Central memory CD8-positive, alpha-beta T cell (primary cell): ENCODE results near the gene MSANTD1.

ENCODE experiments used
- ATAC-seq: fragments of 150-1000 bp; cut with Tn5 transposase; replicated peaks from 2 replicates; pipeline ENCODE4 v1.10.0; 2022; ENCODE audit warnings: mild to moderate bottlenecking, moderate FRiP score, moderate number of reproducible peaks; ENCODE audit not compliant: poor library complexity, severe bottlenecking; ENCODE audit errors: extremely low read depth
- DNase-seq, 2 donors: peaks; one replicate each; pipeline ENCODE4 v3.0.0; 2021; ENCODE audit warnings: low spot score in 2 of 2
- H3K27ac Mint-ChIP-seq: one replicate; pipeline ENCODE4 v1.8.0; 2022; ENCODE audit warnings: low read depth, mild to moderate bottlenecking, moderate library complexity, mixed read lengths
- H3K27me3 Mint-ChIP-seq: one replicate; pipeline ENCODE4 v1.8.0; 2022; ENCODE audit warnings: mixed read lengths
- H3K36me3 Mint-ChIP-seq: one replicate; pipeline ENCODE4 v1.8.0; 2022; ENCODE audit warnings: mild to moderate bottlenecking, moderate library complexity, mixed read lengths; ENCODE audit not compliant: insufficient read depth
- H3K4me1 Mint-ChIP-seq: one replicate; pipeline ENCODE4 v1.8.0; 2022; ENCODE audit warnings: mixed read lengths
- H3K4me3 Mint-ChIP-seq: one replicate; pipeline ENCODE4 v1.8.0; 2022; ENCODE audit warnings: mild to moderate bottlenecking, moderate library complexity, mixed read lengths
- H3K9me3 Mint-ChIP-seq: one replicate; pipeline ENCODE4 v1.8.0; 2022; ENCODE audit warnings: mixed read lengths

MSANTD1 gene

GRCh38 chr4:3257103-3257555 is 8.2 kb downstream of the MSANTD1 start:
- no peak overlapping the region for H3K4me3 Mint-ChIP-seq

GRCh38 chr4:3257556-3258482 is 8.9 kb downstream of the MSANTD1 start:
- no peaks in the 10 kb centered on the region for H3K27me3 Mint-ChIP-seq
- no peak overlapping the region for H3K4me3 Mint-ChIP-seq
- H3K27ac Mint-ChIP-seq, result no peak overlapping the region
- H3K9me3 Mint-ChIP-seq, result no peaks in the 10 kb centered on the region
- ATAC-seq, result no peak
- DNase-seq, result no peak
- peaks cover 10% of the 10 kb centered on the region for H3K36me3 Mint-ChIP-seq
- no peaks in the 10 kb centered on the region for H3K4me1 Mint-ChIP-seq

More at GRCh38 chr4:3257103-3257555, 8.2 kb downstream of the MSANTD1 start:
- Mint-ChIP-seq H3K36me3 (peaks cover 10% of the 10 kb centered on the region), H3K4me1 (no peaks in the 10 kb centered on the region), H3K27me3 (no peaks in the 10 kb centered on the region), H3K9me3 (no peaks in the 10 kb centered on the region), H3K27ac (no peak overlapping the region)
- ATAC-seq (no peak), DNase-seq (no peak)

GRCh38 chr4:3261411-3262207 is 12.7 kb downstream of the MSANTD1 start:
- Mint-ChIP-seq H3K9me3 (no peaks in the 10 kb centered on the region), H3K4me1 (no peaks in the 10 kb centered on the region), H3K27ac (no peak overlapping the region), H3K4me3 (no peak overlapping the region), H3K27me3 (peaks cover 8% of the 10 kb centered on the region), H3K36me3 (peaks cover 10% of the 10 kb centered on the region)
- ATAC-seq (no peak), DNase-seq (no peak)

GRCh38 chr4:3262208-3263052 is 13.5 kb downstream of the MSANTD1 start:
- Mint-ChIP-seq H3K4me1 (no peaks in the 10 kb centered on the region), H3K27ac (no peak overlapping the region), H3K9me3 (no peaks in the 10 kb centered on the region), H3K4me3 (no peak overlapping the region), H3K36me3 (peaks cover 7% of the 10 kb centered on the region), H3K27me3 (peaks cover 8% of the 10 kb centered on the region)
- DNase-seq (no peak), ATAC-seq (no peak)

- Mint-ChIP-seq H3K27me3 (peaks cover 8% of the 10 kb centered on the region), H3K27ac (no peak overlapping the region), H3K9me3 (no peaks in the 10 kb centered on the region), H3K4me1 (no peaks in the 10 kb centered on the region), H3K36me3 (peaks cover 4% of the 10 kb centered on the region), H3K4me3 (no peak overlapping the region)
- no peak for DNase-seq
- ATAC-seq, result no peak
These were observed 14.3 kb downstream of the MSANTD1 start for GRCh38 chr4:3263053-3263875.

GRCh38 chr4:3263876-3264193 is 14.9 kb downstream of the MSANTD1 start:
- H3K27ac Mint-ChIP-seq, result no peak overlapping the region
- no peak overlapping the region for H3K4me3 Mint-ChIP-seq
- no peaks in the 10 kb centered on the region for H3K4me1 Mint-ChIP-seq
- no peaks in the 10 kb centered on the region for H3K9me3 Mint-ChIP-seq
- DNase-seq (no peak), ATAC-seq (no peak)
- H3K36me3 Mint-ChIP-seq, result peaks cover 4% of the 10 kb centered on the region
- peaks cover 8% of the 10 kb centered on the region for H3K27me3 Mint-ChIP-seq

GRCh38 chr4:3266076-3266475 is 17.1 kb downstream of the MSANTD1 start:
- ATAC-seq (no peak), DNase-seq (no peak)
- no peak overlapping the region for H3K4me3 Mint-ChIP-seq
- no peaks in the 10 kb centered on the region for H3K4me1 Mint-ChIP-seq
- H3K27ac Mint-ChIP-seq, result no peak overlapping the region
- H3K27me3 Mint-ChIP-seq, result peaks cover 8% of the 10 kb centered on the region
- H3K9me3 Mint-ChIP-seq, result no peaks in the 10 kb centered on the region
- peaks cover 2% of the 10 kb centered on the region for H3K36me3 Mint-ChIP-seq

GRCh38 chr4:3267576-3268394 is 18.8 kb downstream of the MSANTD1 start:
- Mint-ChIP-seq H3K36me3 (peaks cover 2% of the 10 kb centered on the region), H3K9me3 (no peaks in the 10 kb centered on the region), H3K4me1 (no peaks in the 10 kb centered on the region), H3K27me3 (peaks cover 8% of the 10 kb centered on the region), H3K27ac (no peak overlapping the region), H3K4me3 (no peak overlapping the region)
- ATAC-seq (no peak), DNase-seq (no peak)

- Mint-ChIP-seq H3K36me3 (peaks cover 2% of the 10 kb centered on the region), H3K4me3 (no peak overlapping the region), H3K27me3 (peaks cover 8% of the 10 kb centered on the region), H3K9me3 (no peaks in the 10 kb centered on the region), H3K27ac (no peak overlapping the region), H3K4me1 (no peaks in the 10 kb centered on the region)
- no peak for DNase-seq
- ATAC-seq, result no peak
These were observed 19.6 kb downstream of the MSANTD1 start for GRCh38 chr4:3268395-3269104.

GRCh38 chr4:3269105-3269927 is 20.4 kb downstream of the MSANTD1 start:
- DNase-seq (no peak), ATAC-seq (no peak)
- peaks cover 2% of the 10 kb centered on the region for H3K36me3 Mint-ChIP-seq

More at GRCh38 chr4:3269105-3269927, 20.4 kb downstream of the MSANTD1 start:
- H3K4me1 Mint-ChIP-seq, result no peaks in the 10 kb centered on the region
- H3K27me3 Mint-ChIP-seq, result peaks cover 6% of the 10 kb centered on the region
- no peak overlapping the region for H3K4me3 Mint-ChIP-seq
- no peak overlapping the region for H3K27ac Mint-ChIP-seq
- H3K9me3 Mint-ChIP-seq, result no peaks in the 10 kb centered on the region
